Measurements from ENCODE around the gene NT5DC3. TPM values are rescaled to one million over a fixed set of nuclear protein-coding genes. Genes with fewer than 3 reads are reported as not detected.

The NT5DC3 gene
- polyA plus RNA-seq, 3 donors, result 0.27 to 4.8 (median 0.93) TPM

GRCh38 chr12:103736572-103736971 lies 104.5 kb downstream of the NT5DC3 start:
- Mint-ChIP-seq H3K4me3 (no peak overlapping the region), H3K27ac (no peak overlapping the region), H3K4me1 (no peaks in the 10 kb centered on the region), H3K27me3 (ENCODE audit: low read depth in 3 of 3) (peaks cover 0 to 12% (median 7%) of the 10 kb centered on the region in 3 donors), H3K9me3 (peaks cover 2 to 12% (median 6%) of the 10 kb centered on the region in 7 donors), H3K36me3 (no peaks in the 10 kb centered on the region)
- no peak for DNase-seq
- WGBS (ENCODE audit: insufficient coverage), result 100% methylated on average over 1 of the region's 1 CpG
- H3K9ac ChIP-seq (ENCODE audit: insufficient read depth, low read length, poor library complexity, severe bottlenecking), result no peak overlapping the region
- H3K27me3 ChIP-seq (ENCODE audit: control insufficient read depth in 2 of 2, insufficient read depth in 2 of 2, low read length in 2 of 2), result no peaks in the 10 kb centered on the region
- H3K4me2 ChIP-seq (replicated peaks; ENCODE audit: extremely low read depth, low read length, poor library complexity, severe bottlenecking), result no peak overlapping the region
- no peak overlapping the region for H2AFZ ChIP-seq (ENCODE audit: insufficient read depth, low read depth, low read length, poor library complexity, severe bottlenecking)
- H3K36me3 ChIP-seq (replicated peaks in 1 of 2; ENCODE audit: control insufficient read depth in 1 of 2, insufficient read depth in 2 of 2, low read length in 2 of 2), result no peaks in the 10 kb centered on the region
- H3K27ac ChIP-seq (ENCODE audit: low read depth in 1 of 2, low read length in 2 of 2), result no peak overlapping the region
- H3K4me3 ChIP-seq (replicated peaks in 1 of 3; ENCODE audit: low read depth in 2 of 3, low read length in 3 of 3), result no peak overlapping the region
- intact Hi-C loops (cut with micrococcal nuclease), result no loop called here
- no peaks in the 10 kb centered on the region for H3K79me2 ChIP-seq (ENCODE audit: insufficient read depth, low read length)
- no peaks in the 10 kb centered on the region for H4K20me1 ChIP-seq (ENCODE audit: insufficient read depth, low read length)
- no peak for TF ChIP-seq CTCF (IDR thresholded peaks at IDR 0.05)
- H3K4me1 ChIP-seq (ENCODE audit: control insufficient read depth in 1 of 2, insufficient read depth in 2 of 2, low read length in 2 of 2), result no peaks in the 10 kb centered on the region
- peaks cover 0 to under 1% of the 10 kb centered on the region in 2 donors for H3K9me3 ChIP-seq (replicated peaks in 1 of 2; ENCODE audit: control insufficient read depth in 1 of 2, insufficient read depth in 1 of 2, low read length in 2 of 2)

- H3K4me2 ChIP-seq (replicated peaks; ENCODE audit: extremely low read depth, low read length, poor library complexity, severe bottlenecking), result no peak overlapping the region
- no peaks in the 10 kb centered on the region for H4K20me1 ChIP-seq (ENCODE audit: insufficient read depth, low read length)
- no peak overlapping the region for H2AFZ ChIP-seq (ENCODE audit: insufficient read depth, low read depth, low read length, poor library complexity, severe bottlenecking)
- 100% methylated on average over 1 of the region's 8 CpGs for WGBS (ENCODE audit: insufficient coverage)
- Mint-ChIP-seq H3K4me1 (no peaks in the 10 kb centered on the region), H3K9me3 (peaks cover 2 to 21% (median 9%) of the 10 kb centered on the region in 7 donors), H3K27me3 (ENCODE audit: low read depth in 3 of 3) (peaks cover 0 to 16% (median 7%) of the 10 kb centered on the region in 3 donors), H3K4me3 (no peak overlapping the region), H3K27ac (no peak overlapping the region), H3K36me3 (no peaks in the 10 kb centered on the region)
- no peak for DNase-seq
- no peaks in the 10 kb centered on the region for H3K79me2 ChIP-seq (ENCODE audit: insufficient read depth, low read length)
- no peak for TF ChIP-seq CTCF (IDR thresholded peaks at IDR 0.05)
- no peak overlapping the region for H3K27ac ChIP-seq (ENCODE audit: low read depth in 1 of 2, low read length in 2 of 2)
- no peak overlapping the region for H3K9ac ChIP-seq (ENCODE audit: insufficient read depth, low read length, poor library complexity, severe bottlenecking)
- H3K4me3 ChIP-seq (replicated peaks in 1 of 3; ENCODE audit: low read depth in 2 of 3, low read length in 3 of 3), result no peak overlapping the region
- H3K4me1 ChIP-seq (ENCODE audit: control insufficient read depth in 1 of 2, insufficient read depth in 2 of 2, low read length in 2 of 2), result no peaks in the 10 kb centered on the region
- no peaks in the 10 kb centered on the region for H3K36me3 ChIP-seq (replicated peaks in 1 of 2; ENCODE audit: control insufficient read depth in 1 of 2, insufficient read depth in 2 of 2, low read length in 2 of 2)
- H3K27me3 ChIP-seq (ENCODE audit: control insufficient read depth in 2 of 2, insufficient read depth in 2 of 2, low read length in 2 of 2), result no peaks in the 10 kb centered on the region
- intact Hi-C loops (cut with micrococcal nuclease), result no loop called here
- peaks cover 5 to 8% of the 10 kb centered on the region in 2 donors for H3K9me3 ChIP-seq (replicated peaks in 1 of 2; ENCODE audit: control insufficient read depth in 1 of 2, insufficient read depth in 1 of 2, low read length in 2 of 2)
Observed at GRCh38 chr12:103735291-103735690, 105.7 kb downstream of the NT5DC3 start.
